ENCODE data around the gene AOC2.
"Not testable (repeated sequence)": the region's sequence is repeated elsewhere in the genome, so short reads cannot be mapped to it uniquely, and the experiment has no call there.

Gene AOC2

GRCh38 chr17:42883802-42884558, 39.6 kb downstream of the AOC2 start:
- DNase-seq = no peak

- DNase-seq = not testable (repeated sequence)
Measured at GRCh38 chr17:42885806-42886205, 41.4 kb downstream of the AOC2 start.

GRCh38 chr17:42886283-42887176, 42.1 kb downstream of the AOC2 start:
- DNase-seq = no peak

DNA sequence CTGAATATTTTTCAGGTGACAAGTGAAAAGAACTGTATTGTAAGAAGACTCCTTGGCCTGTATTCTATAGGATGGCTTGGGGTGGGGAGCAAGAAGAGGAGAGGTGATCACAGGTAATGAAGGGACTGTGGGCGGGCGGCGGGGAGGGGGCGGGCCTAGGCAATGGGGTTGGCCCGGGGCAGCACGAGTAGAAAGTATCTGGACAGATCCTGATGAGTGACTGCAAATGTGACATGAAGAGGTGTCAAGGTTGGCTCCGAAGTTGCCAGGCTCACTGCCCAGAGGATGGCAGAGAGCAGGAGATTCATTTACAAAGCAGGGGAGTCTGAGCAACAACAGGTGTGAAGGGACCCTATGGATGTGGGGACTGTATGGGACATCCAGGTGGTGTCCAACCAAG, 45.4 kb downstream of the AOC2 start:
- DNase-seq = no peak

DNA sequence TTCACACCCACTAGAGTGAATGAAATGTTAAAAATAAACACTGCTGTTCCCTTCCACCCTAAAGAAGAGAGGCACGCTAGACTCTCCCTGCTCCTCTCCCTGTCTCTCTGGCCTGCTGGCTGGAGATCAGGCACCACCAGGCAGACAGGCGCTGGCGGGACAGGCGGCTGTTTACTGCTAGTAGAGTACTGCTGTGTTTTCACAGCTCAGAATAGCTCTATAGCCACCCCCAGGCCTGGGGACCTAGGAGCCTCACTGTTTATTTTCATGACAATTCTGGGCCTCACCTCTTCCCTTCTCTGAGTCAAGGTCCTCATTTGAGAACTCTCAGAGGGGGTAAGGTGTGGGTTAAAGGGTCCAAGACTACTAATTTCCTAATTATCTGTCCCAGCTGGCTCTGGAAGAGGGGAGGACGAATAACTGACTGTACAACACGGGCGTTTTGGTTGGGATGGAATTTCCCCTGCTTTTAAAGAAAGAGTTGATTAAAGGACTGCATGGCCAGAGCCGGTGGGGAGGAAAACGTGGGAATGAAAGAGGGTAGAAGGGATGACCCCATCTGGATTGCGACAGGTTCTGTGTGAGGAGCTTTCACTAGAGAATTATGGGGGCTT, 47.3 kb downstream of the AOC2 start:
- peak; percentile 5 for DNase-seq

- no peak for DNase-seq
Measured at GRCh38 chr17:42893359-42893758, 49.0 kb downstream of the AOC2 start.

DNA sequence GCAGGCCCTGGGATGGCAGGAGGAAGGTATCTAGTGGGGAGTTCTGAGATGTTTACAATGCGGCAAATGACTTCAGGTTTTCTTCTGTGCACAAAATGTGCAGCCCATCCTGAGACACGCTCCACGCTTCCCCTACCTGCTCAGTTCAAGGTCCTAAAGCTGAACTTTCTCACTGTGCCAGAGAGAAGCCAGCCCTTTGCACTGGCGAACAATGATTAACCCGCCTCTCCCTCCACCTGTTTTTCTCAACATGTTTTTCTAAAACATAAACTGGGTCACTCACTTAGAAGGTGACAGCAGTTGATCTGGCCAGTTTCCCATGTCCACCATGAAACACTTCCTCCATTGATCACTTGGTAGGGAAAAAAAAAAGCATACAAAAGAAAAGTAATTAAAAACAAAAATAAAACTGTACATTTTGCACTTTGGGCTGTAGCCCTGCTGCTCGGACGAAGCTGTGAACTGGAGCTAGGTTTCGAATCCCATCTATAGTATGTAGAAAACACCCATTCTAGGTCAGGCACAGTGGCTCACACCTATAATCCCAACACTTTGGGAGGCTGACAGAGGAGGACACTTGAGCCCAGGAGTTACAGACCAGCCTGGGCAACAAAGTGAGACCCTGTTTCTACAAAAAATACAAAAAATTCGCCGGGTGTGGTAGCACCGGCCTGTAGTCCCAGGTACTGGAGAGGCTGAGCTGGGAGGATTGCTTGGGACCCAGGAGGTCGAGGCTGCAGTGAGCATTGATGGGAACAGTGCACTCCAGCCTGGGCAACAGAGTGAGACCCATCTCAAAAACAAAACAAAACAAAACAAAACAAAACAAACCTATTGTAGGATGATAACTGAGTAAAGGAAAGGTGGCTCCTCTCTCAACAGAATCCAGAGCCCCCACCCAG, 50.2 kb downstream of the AOC2 start:
- no peak for DNase-seq

DNA sequence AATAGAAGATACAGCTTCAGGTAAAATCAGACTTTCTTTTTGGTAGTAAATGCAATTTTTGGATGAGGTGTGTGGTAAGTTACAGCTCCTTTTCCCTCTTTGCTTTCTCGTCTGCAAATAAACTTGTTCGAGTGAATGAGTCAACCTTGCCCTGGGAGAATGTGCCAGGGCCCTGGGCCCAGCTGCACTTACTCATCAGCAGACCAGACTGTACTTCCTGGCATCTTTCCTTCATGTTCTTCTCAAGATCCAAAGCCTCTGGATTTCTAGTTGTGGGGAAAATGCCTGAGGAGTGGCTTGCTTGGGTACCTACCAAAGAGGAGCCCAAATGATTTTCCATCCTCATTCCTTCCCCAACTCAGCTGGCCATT, 50.8 kb downstream of the AOC2 start:
- DNase-seq = peak; percentile 73

GRCh38 chr17:42898147-42898811, 53.9 kb downstream of the AOC2 start:
- DNase-seq = no peak

DNA sequence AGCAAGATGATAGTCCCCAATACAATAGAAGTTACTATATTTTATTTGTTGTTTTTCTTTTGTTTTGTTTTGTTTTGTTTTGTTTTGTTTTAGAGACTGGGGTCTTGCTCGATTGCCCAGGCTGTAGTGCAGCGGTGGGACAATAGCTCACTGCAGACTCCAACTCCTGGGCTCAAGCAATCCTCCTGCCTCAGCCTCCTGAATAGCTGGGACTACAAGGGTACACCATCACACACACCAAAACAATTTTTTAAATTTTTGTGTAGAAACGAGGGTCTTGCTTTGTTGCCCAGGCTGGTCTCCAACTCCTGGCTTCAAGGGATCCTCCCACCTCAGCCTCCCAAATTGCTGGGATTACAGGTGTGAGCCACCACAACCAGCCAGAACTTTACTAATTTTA, 55.6 kb downstream of the AOC2 start:
- not testable (repeated sequence) for DNase-seq

All from fibroblast of skin of back (primary cell).